Adrenal gland (tissue), 12 donors: ENCODE data around the gene PPM1A. TPM values are rescaled to one million over a fixed set of nuclear protein-coding genes. Genes with fewer than 3 reads are reported as not detected.

Experiments used
- DNase-seq, 7 donors: peaks; one replicate each; pipeline ENCODE4 v3.0.0-alpha.2; 2019 to 2020
- H3K27ac ChIP-seq, 5 donors: fragments of 200-600 bp; sonication (generic) in 4 of 5; 1 replicate in 3 of 5; 2 replicates in 2 of 5; pipeline versions ENCODE4 v1.5.1 to v1.8.0; 2016 to 2020; ENCODE audit warnings: mild to moderate bottlenecking in 1 of 5
- H3K27me3 ChIP-seq: fragments of 200-600 bp; 2 replicates; pipeline ENCODE4 v1.8.0; 2021
- H3K36me3 ChIP-seq, 2 donors: fragments of 200-600 bp; replicated peaks in 1 of 2; 1 replicate in 1 of 2; 2 replicates in 1 of 2; pipeline versions ENCODE4 v1.5.1 to v1.8.0; 2018 to 2022
- H3K4me1 ChIP-seq, 2 donors: fragments of 200-600 bp; replicated peaks in 1 of 2; 1 replicate in 1 of 2; 2 replicates in 1 of 2; pipeline versions ENCODE4 v1.5.1 to v1.8.0; 2018 to 2021
- H3K4me3 ChIP-seq, 4 donors: fragments of 200-600 bp; sonication (generic) in 3 of 4; one replicate each; pipeline ENCODE4 v1.5.1; 2016 to 2018
- H3K9me3 ChIP-seq, 3 donors: fragments of 200-600 bp; sonication (generic) in 1 of 3; replicated peaks in 1 of 3; 1 replicate in 2 of 3; 2 replicates in 1 of 3; pipeline versions ENCODE4 v1.5.1 to v1.8.0; 2016 to 2021
- POLR2A ChIP-seq, 2 donors: fragments of 450-650 bp; IDR thresholded peaks; one replicate each; pipeline ENCODE4 v1.6.1; 2017; ENCODE audit warnings: antibody characterized with exemption in 2 of 2, mild to moderate bottlenecking in 2 of 2, moderate library complexity in 1 of 2
- WGBS, 4 donors: extraction: QIAGEN DNeasy Blood & Tissue Kit in 2 of 4; methylation state at CpG; one replicate each; pipeline versions ENCODE4 v1.1.5 to v1.1.7; 2013 to 2017; 5-methylcytosine and 5-hydroxymethylcytosine counted together
- intact Hi-C, 2 donors: fragments of 100-400 bp; cut with DNase I; formaldehyde crosslinking; loops; one replicate each; pipeline versions ENCODE4 v1.14.1 to v1.15.0; 2022 to 2023
- polyA plus RNA-seq, 3 donors: library from polyadenylated mRNA; stranded (reverse); fragments of 200-250 nt in 2 of 3; fragments of 350-450 nt in 1 of 3; fragmentation: Illumina TruSeq in 1 of 3; extraction: RNeasy Lipid Tissue Mini Kit (QIAGEN cat#74804) in 1 of 3; gene quantifications; one replicate each; pipeline ENCODE4 v1.2.3, GENCODE V29; 2013 to 2014
- total RNA-seq, 9 donors: library from RNA; depleted of rRNA in 4 of 9; stranded (reverse); fragments of >200 nt in 4 of 9; fragments of 120-200 nt in 1 of 9; fragmentation: NEBNext Ultra II Directional in 1 of 9; extraction: Animal tissue kit (Norgen Biotek cat#: 25700) in 1 of 9; gene quantifications; one replicate each; pipeline versions ENCODE4 v1.1.0 to v1.2.4, GENCODE V29; 2013 to 2023
- TF ChIP-seq, protein P1 (sequence below), 6 experiments: fragments of 450-650 bp in 4 of 6; fragments of 200-600 bp in 2 of 6; sonication (generic) in 1 of 6; IDR thresholded peaks; 1 replicate in 5 of 6; 2 replicates in 1 of 6; pipeline versions ENCODE4 v1.5.1 to v1.8.0; 2016 to 2021; ENCODE audit warnings: antibody characterized with exemption in 6 of 6, mild to moderate bottlenecking in 2 of 6, moderate library complexity in 1 of 6
- donor health status: healthy with polysubstance abuse.
- donor health status: Bipolar disorder and iron deficiency.
- donor health status: DM: yes; HTN: yes; CAD: no.
- donor health status: DM: no; HTN: no; CAD: no.
- donor health status: DM: no; HTN: no; CAD: no.
- donor health status: DM: yes; HTN: yes; CAD: no.

The PPM1A gene
- total and polyA plus RNA-seq, 12 donors = 19.1 to 56.5 (median 34.2) TPM

GRCh38 chr14:60303745-60304144 is 54.7 kb downstream of the PPM1A start:
- 78 to 87% (median 81%) methylated on average over 7 of the region's 7 CpGs for WGBS, 4 donors
- H3K9me3 ChIP-seq = no peaks in the 10 kb centered on the region
- intact Hi-C loops = no loop called here
- no peaks in the 10 kb centered on the region for H3K4me1 ChIP-seq
- no peak overlapping the region for H3K4me3 ChIP-seq
- no peak overlapping the region for H3K27ac ChIP-seq
- H3K36me3 ChIP-seq = no peaks in the 10 kb centered on the region
- DNase-seq = no peak
- H3K27me3 ChIP-seq = no peaks in the 10 kb centered on the region
- TF ChIP-seq, protein P1, sequence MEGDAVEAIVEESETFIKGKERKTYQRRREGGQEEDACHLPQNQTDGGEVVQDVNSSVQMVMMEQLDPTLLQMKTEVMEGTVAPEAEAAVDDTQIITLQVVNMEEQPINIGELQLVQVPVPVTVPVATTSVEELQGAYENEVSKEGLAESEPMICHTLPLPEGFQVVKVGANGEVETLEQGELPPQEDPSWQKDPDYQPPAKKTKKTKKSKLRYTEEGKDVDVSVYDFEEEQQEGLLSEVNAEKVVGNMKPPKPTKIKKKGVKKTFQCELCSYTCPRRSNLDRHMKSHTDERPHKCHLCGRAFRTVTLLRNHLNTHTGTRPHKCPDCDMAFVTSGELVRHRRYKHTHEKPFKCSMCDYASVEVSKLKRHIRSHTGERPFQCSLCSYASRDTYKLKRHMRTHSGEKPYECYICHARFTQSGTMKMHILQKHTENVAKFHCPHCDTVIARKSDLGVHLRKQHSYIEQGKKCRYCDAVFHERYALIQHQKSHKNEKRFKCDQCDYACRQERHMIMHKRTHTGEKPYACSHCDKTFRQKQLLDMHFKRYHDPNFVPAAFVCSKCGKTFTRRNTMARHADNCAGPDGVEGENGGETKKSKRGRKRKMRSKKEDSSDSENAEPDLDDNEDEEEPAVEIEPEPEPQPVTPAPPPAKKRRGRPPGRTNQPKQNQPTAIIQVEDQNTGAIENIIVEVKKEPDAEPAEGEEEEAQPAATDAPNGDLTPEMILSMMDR (IDR thresholded peaks at IDR 0.05) = no peak
- no peak for TF ChIP-seq POLR2A (IDR thresholded peaks at IDR 0.05)

- 66 to 76% (median 70%) methylated on average over 6 to 7 of the region's 7 CpGs for WGBS, 4 donors
- Histone ChIP-seq H3K27me3 (no peaks in the 10 kb centered on the region), H3K9me3 (no peaks in the 10 kb centered on the region), H3K4me1 (no peaks in the 10 kb centered on the region), H3K4me3 (no peak overlapping the region), H3K27ac (no peak overlapping the region), H3K36me3 (no peaks in the 10 kb centered on the region)
- no peak for DNase-seq
- TF ChIP-seq POLR2A (IDR thresholded peaks at IDR 0.05) = no peak
- TF ChIP-seq, protein P1 (IDR thresholded peaks at IDR 0.05) = no peak
- intact Hi-C loops = no loop called here
Measured at GRCh38 chr14:60304509-60304908, 55.5 kb downstream of the PPM1A start.

DNA sequence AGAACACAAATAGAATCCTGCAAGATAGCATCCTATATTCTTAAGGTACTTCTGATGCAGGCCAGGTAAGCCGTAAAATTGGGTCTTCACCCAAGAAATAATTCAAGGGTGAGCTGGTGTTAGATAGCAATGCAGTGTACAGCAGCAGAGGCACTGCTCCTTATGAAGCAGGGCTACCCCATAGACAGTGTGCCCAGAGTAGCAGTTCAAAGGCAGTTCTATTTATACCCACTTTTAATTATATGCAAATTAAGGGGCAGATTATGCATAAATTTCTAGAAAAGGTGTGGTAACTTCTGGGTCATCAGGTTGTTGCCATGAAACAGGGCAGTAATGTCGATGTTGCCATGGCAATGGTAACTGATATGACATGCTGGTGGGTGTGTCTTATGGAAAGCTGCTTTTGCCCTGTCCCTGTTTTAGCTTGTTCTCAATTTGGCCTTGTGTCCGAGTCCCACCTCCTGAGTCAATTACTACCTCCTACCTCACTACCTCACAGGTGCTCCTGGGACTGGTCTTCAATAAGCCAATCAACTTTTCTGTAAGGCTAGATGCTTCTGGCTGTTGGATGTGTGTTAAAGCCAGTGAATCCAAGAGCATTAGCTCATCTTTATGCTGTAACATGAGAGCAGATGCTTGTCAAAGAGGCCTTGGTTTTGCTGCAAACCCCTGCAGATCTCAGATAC is 61.0 kb downstream of the PPM1A start:
- no peak for DNase-seq
- intact Hi-C loops = no loop called here
- no peaks in the 10 kb centered on the region for H3K27me3 ChIP-seq

GRCh38 chr14:60311417-60311816 is 62.4 kb downstream of the PPM1A start:
- peak in 2 of 7 donors; percentile 11 to 30 for DNase-seq

More for the DNA sequence above, 61.0 kb downstream of the PPM1A start:
- Histone ChIP-seq H3K36me3 (no peaks in the 10 kb centered on the region), H3K27ac (no peak overlapping the region), H3K4me3 (no peak overlapping the region), H3K4me1 (peaks cover 0 to 5% of the 10 kb centered on the region in 2 donors), H3K9me3 (no peaks in the 10 kb centered on the region)
- WGBS, 4 donors = 80 to 94% (median 86%) methylated on average over 3 of the region's 3 CpGs
- TF ChIP-seq, protein P1 (IDR thresholded peaks at IDR 0.05) = no peak
- no peak for TF ChIP-seq POLR2A (IDR thresholded peaks at IDR 0.05)

More at GRCh38 chr14:60311417-60311816, 62.4 kb downstream of the PPM1A start:
- 21 to 25% (median 23%) methylated on average over 4 of the region's 4 CpGs for WGBS, 4 donors
- Histone ChIP-seq H3K36me3 (no peaks in the 10 kb centered on the region), H3K4me1 (peaks cover 0 to 5% of the 10 kb centered on the region in 2 donors), H3K9me3 (no peaks in the 10 kb centered on the region), H3K27ac (no peak overlapping the region), H3K27me3 (no peaks in the 10 kb centered on the region), H3K4me3 (no peak overlapping the region)
- intact Hi-C loops = no loop called here
- TF ChIP-seq POLR2A (IDR thresholded peaks at IDR 0.05) = no peak
- TF ChIP-seq, protein P1 (IDR thresholded peaks at IDR 0.05) = no peak
